Frontal cortex (tissue), 4 donors: ENCODE measurements around the gene ZBBX. TPM values are rescaled to one million over a fixed set of nuclear protein-coding genes. Genes with fewer than 3 reads are reported as not detected.
"Not testable (repeated sequence)": the region's sequence is repeated elsewhere in the genome, so short reads cannot be mapped to it uniquely, and the experiment has no call there.

Experiments
- DNase-seq, 2 donors: peaks; one replicate each; pipeline ENCODE4 v3.0.0; 2012; ENCODE audit warnings: low spot score in 2 of 2
- FAIRE-seq: peaks from 2 replicates; lab custom pipeline; 2012; peaks lifted over from hg19 to GRCh38; lab: Jason Lieb, UNC
- total RNA-seq: library from RNA; depleted of rRNA; stranded (reverse); fragments of >200 nt; gene quantifications from one replicate; pipeline ENCODE4 v1.2.3, GENCODE V29; 2014
- donor health status: control.
- donor health status: control.
- donor health status: control.

Gene ZBBX
- 4.9 TPM for total RNA-seq

DNA sequence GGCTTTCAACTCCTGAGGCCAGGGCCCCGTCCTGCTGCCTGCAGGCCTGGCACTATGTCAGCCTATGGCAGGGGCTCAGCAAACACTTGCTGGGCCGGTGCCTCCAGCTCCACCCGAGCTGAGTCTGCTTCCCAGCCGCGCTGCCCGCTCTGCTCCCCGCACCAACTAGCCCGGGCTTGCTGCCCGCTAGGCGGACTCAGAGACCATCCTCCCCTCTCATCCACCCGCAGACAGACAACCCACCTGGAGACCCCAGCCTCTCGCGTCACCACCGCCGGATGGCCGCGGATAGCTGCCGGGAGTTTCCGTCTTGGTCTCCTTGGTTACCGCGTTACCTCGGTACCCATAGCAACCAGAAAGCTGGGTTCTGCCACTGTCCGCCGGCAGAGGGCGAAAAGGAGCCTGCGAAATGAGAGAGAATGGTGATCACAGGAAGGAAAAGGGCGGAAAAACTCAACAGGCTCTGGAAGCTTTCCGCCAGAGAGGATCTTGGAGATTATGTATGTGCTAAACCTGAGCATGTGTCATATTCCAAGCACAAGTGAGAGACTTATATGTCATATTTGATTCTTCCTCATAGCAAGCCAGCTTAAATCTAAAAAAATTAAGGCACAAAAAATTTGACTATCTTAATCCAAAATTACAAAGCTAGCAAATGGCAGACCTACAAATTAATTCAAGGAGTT is at the start of gene ZBBX:
Gene ZBBX, minus strand, starts transcription at position 294 of the 686 bp plus-strand sequence. CDS start 7,396 bp downstream, outside the sequence.
- DNase-seq (peak; percentile 8 to 48), FAIRE-seq (no peak)

GRCh38 chr3:167426962-167427361 is 46.9 kb upstream of the ZBBX start:
- not testable (repeated sequence) for FAIRE-seq, DNase-seq

DNA sequence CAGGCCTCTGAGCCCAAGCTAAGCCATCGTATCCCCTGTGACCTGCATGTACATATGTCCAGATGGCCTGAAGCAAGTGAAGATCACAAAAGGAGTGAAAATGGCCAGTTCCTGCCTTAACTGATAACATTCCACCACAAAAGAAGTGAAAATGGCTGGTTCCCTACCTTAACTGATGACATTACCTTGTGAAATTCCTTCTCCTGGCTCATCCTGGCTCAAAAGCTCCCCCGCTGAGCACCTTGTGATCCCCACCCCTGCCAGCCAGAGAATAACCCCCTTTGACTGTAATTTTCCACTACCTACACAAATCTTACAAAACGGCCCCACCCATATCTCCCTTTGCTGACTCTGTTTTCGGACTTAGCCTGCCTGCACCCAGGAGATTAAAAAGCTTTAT is 42.3 kb upstream of the ZBBX start:
- not testable (repeated sequence) for FAIRE-seq, DNase-seq

DNA sequence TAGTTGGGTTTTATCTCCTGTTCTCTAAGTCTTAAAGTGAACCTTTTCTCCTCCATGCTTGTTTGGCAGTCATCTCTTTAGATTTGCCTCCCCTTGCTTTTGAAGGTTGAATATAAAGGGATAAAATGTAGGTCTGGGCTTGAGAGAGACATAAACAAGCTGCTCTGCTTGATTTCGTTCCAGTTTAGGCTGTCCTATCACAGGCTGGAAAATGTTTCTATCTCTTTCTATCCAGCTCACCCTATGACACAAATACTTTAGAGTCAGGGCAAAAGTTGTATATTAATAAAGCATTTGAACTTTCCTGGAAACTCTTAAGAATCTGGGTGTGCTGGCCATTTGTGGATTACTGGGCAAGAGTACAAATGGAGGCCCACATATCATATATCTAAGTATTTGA is 29.5 kb upstream of the ZBBX start:
- FAIRE-seq (no peak), DNase-seq (no peak)

DNA sequence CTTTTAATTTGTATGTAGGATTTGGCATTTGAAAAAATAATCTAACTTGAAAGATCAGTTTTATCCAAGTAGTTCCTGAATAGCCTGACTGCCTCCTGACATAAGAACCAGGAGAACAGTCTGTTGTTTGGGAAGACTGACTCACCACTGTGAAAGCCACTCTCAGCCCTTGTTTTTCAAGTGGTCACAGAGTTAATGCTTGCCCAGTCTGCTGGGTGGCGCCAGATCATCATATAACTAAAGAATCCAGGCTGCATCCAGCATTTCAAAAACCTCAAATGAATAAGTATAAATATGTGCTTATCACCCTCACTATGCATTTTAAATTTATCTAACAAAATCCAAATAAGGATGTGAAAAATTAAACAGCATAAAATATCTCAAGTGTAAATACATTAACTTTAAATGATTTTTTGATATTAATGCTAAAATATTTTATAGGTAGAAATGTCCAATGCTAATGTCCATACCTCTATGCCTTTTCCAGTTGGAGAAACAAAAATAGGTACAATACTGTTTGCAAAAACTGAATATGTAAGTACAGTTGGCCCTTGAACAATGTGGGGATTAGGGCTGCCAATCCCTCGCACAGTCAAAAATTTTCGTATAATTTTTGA is 26.9 kb upstream of the ZBBX start:
- DNase-seq (peak; percentile 4 to 12), FAIRE-seq (peak; percentile 64)

DNA sequence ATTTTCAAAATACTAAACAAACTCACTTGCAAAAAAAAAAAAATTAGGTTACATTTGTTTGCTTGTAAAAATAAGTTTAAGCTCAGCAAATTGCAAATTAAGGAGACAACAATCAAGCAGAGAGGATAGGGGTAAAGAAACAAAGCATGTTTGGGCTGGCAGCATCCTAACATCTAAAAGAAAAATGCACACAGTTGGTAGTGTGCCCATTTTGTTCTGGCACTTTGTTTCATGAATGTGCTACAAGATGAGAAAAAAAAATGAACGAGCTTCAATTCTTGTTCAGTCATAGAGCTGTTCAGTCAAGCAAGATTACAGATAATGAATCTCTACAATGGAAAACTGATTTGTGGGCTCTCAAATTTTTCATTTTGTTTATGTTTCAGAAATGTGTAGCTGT is 17.7 kb upstream of the ZBBX start:
- no peak for FAIRE-seq
- DNase-seq = no peak

GRCh38 chr3:167396075-167396474 is 16.0 kb upstream of the ZBBX start:
- FAIRE-seq (no peak), DNase-seq (no peak)

DNA sequence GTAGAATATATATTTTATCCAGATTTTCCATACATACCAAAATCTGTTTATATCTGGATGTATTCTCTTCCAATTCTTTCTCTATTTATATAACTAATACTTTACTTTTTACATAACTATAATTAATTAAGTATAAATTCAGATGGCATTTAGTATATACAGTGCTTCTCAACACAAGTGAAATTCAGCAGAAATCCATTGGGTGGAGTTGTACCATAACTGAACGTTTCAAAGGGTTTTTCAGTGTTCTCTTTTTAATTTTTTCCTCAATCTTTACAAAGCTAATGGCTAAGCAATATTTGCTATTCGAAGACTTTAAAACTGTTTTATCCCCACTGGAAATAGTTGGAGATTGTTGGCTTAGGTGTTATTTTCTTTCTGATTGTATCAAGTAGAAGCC is 13.9 kb upstream of the ZBBX start:
- FAIRE-seq (peak; percentile 85), DNase-seq (no peak)

GRCh38 chr3:167382155-167382554 is 2.1 kb upstream of the ZBBX start:
- FAIRE-seq (no peak), DNase-seq (no peak)

DNA sequence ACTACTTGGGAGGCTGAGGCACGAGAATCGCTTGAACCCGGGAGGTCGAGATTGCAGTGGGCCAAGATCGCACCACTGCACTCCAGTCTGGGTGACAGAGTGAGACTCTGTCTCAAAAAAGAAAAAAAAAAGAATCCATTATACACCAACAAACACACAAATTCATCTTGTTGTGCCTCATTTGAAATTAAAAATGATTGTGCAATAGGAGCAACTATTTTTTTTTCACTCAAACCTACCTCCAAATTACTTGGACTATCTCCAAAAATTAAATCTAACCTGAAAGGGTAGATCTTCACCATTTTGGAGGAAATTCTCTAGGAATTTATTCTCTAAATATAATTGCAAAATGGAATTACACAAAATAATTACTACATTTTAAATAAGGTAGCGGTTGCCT is 4.6 kb downstream of the ZBBX start:
- FAIRE-seq = no peak

GRCh38 chr3:167372138-167372537 is 8.0 kb downstream of the ZBBX start:
- DNase-seq = no peak
- FAIRE-seq = no peak

More for the DNA sequence above, 4.6 kb downstream of the ZBBX start:
- no peak for DNase-seq

GRCh38 chr3:167361948-167362347 is 18.1 kb downstream of the ZBBX start:
- DNase-seq = no peak
- FAIRE-seq = no peak

DNA sequence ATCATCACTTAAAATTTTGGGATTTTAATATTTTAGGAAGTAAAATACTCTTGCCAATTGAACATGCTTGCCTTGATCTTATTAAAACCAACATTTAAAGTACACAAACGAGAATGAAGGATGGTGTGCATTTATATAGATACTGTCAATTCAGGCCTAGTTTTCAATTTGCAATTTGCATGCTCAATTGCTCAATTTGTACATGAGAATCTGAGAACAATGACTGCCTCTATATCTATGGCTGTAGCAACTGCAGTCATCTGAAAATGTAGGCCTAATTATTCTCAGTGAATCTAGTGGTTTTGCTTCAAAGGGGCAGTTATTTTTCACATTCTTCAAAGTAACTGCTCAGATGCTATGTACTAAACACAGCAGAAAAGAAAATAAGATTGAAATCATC is 18.8 kb downstream of the ZBBX start:
- DNase-seq = no peak
- no peak for FAIRE-seq

GRCh38 chr3:167355446-167355845 is 24.7 kb downstream of the ZBBX start:
- DNase-seq (no peak), FAIRE-seq (no peak)

DNA sequence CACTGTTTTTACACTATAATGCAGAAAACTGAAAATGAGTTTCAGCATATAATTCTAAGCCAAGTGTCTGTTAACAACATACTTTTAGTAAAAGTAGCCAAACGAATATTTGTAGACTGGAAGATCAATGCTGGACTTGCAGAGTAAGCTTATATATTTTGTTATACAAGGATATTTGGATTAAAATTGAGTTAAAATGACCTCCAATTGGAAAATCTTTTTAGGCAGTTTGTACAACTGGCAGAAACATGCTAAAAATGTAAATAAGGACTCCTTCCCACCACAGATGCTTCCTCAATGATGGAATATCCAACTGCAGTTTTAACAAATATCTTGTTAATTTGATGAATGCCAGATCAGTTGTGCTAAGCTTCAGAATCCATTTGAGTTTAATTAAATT is 25.3 kb downstream of the ZBBX start:
- no peak for FAIRE-seq
- no peak for DNase-seq

- peak; percentile 84 for FAIRE-seq
- no peak for DNase-seq
These were observed 29.7 kb downstream of the ZBBX start for GRCh38 chr3:167350245-167350862.

GRCh38 chr3:167346171-167346570 is 33.9 kb downstream of the ZBBX start:
- no peak for FAIRE-seq
- DNase-seq = no peak

DNA sequence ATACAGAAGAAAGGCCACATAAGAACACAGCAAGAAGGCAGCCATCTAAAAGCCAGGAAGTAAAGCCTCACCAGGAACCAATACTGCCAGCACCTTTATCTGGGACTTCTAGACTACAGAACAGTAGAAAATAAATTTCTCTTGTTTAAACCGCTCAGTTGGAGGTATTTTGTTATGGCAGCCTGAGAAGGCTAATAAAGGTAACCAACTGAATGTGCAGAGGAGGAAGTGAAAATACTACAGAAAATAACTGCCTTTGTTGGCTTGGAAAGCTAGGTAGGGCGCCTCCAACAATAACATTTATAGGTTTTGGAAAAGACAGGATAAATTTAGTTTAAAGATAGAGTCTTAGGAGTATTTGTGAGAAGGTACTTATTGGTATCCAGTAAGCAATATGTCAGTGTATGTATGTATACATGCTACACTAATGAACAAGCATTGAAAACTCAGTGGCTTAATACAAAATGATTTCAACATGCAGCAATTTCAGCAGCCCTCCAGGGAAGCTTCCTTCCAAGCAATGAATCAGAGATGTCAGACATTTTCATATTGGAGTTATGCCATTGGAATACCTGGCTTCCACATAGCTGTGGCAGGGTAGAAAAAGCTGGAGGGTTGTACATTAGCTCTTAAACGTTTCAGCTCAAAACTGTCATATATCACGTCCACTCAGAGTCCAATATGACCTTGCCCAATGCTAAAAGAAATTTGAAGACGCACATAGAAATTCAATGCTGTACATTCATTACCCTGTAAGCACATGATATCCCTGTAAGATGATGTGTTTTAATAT is 48.9 kb downstream of the ZBBX start:
- FAIRE-seq = no peak
- no peak for DNase-seq

- DNase-seq = no peak
- FAIRE-seq = no peak
These were observed 56.5 kb downstream of the ZBBX start for GRCh38 chr3:167323572-167323971.

- FAIRE-seq (no peak), DNase-seq (no peak)
These were observed 61.0 kb downstream of the ZBBX start for GRCh38 chr3:167318996-167319615.
